AG09319 (cell line): Measurements from ENCODE around the gene TSC22D1.

ENCODE experiments used
- DNase-seq: peaks from one replicate; pipeline ENCODE4 v3.0.0-alpha.2; 2010; ENCODE audit warnings: low read depth; ENCODE audit errors: extremely low read depth
- CTCF ChIP-seq: IDR thresholded peaks from 2 replicates; pipeline ENCODE4 v1.5.1; 2011; ENCODE audit warnings: low read depth, mild to moderate bottlenecking, inconsistent platforms, low read length, moderate library complexity

Gene TSC22D1

GRCh38 chr13:44421853-44422525 lies 154.1 kb downstream of the TSC22D1 start:
- no peak for DNase-seq
- TF ChIP-seq CTCF: no peak

- DNase-seq: no peak
- no peak for TF ChIP-seq CTCF
Observed at GRCh38 chr13:44420376-44421220, 155.5 kb downstream of the TSC22D1 start.

- no peak for TF ChIP-seq CTCF
- DNase-seq: no peak
Observed at GRCh38 chr13:44417876-44418275, 158.3 kb downstream of the TSC22D1 start.

- DNase-seq: no peak
Observed at GRCh38 chr13:44417446-44417845, 158.7 kb downstream of the TSC22D1 start.

GRCh38 chr13:44416744-44417143 lies 159.4 kb downstream of the TSC22D1 start:
- no peak for TF ChIP-seq CTCF
- DNase-seq: no peak

More at GRCh38 chr13:44417446-44417845, 158.7 kb downstream of the TSC22D1 start:
- TF ChIP-seq CTCF: no peak

- TF ChIP-seq CTCF: no peak
- no peak for DNase-seq
Observed at GRCh38 chr13:44416301-44416700, 159.8 kb downstream of the TSC22D1 start.

GRCh38 chr13:44415815-44416214 lies 160.3 kb downstream of the TSC22D1 start:
- no peak for TF ChIP-seq CTCF
- no peak for DNase-seq
